Esophagus squamous epithelium (tissue), 4 donors: Measurements from ENCODE around the gene PIBF1.

Experiments used
- CTCF ChIP-seq, 6 experiments: fragments of 450-650 bp in 4 of 6; fragments of 200-600 bp in 2 of 6; sonication (generic) in 2 of 6; IDR thresholded peaks; one replicate each; pipeline ENCODE4 v1.5.1; 2016 to 2019; ENCODE audit warnings: antibody characterized with exemption in 6 of 6, mild to moderate bottlenecking in 4 of 6, moderate library complexity in 4 of 6
- POLR2A ChIP-seq, 4 donors: fragments of 450-650 bp; IDR thresholded peaks; one replicate each; pipeline ENCODE4 v1.6.1; 2017; ENCODE audit warnings: antibody characterized with exemption in 4 of 4, mild to moderate bottlenecking in 4 of 4, moderate library complexity in 3 of 4

GRCh38 chr13:72960114-72960513, 178.2 kb downstream of the PIBF1 start:
- TF ChIP-seq POLR2A (IDR thresholded peaks at IDR 0.05) (no peak), CTCF (IDR thresholded peaks at IDR 0.05) (no peak)
